ENCODE measurements around the gene RARB.

RARB gene

DNA sequence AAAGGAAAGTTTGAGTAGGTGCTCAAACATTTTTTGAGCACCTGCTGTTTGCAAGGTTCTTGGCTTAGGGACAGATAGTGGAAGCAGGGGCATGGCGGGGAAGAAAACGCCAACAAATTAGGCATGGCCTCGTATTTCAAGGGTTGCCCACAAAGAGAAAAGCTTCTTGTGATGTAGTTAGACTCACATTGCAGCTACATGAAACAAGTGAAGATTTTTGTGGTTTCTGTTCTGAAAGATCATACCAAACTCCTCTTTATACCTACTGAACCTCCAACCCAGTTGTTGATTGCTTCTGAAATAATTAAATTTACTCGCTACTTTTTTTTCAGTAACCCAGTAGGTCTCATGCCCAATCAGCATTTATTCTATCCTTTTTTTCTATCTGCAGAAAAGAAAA is 23.5 kb upstream of the RARB start:
- POLR2A ChIA-PET: no interaction called here
- TF ChIP-seq CTCF (IDR thresholded peaks at IDR 0.05; ENCODE audit: control extremely low read depth, extremely low read depth, low read depth, missing control alignments): no peak
- no peak for DNase-seq (ENCODE audit: extremely low spot score)
- CTCF ChIA-PET: no interaction called here

DNA sequence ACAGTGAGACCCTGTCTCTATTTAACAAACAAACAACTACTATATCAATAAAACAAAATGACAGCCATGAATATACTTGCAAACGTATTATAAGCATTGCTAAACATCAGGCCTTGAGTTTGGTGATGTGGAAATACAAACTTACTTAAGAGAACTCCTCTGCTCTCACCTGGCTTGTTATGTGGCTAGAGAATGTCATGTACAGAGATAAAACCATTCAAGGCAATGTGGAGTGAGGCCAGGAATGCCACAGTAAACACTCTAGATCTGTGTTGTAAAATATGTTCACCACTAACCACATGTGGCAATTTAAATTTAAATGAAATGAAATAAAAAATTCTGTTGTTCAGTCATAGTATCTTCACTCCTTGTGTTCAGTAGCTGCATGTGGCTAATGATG is 22.7 kb upstream of the RARB start:
- no peak for DNase-seq (ENCODE audit: extremely low spot score)
- CTCF ChIA-PET: no interaction called here
- POLR2A ChIA-PET: no interaction called here
- no peak for TF ChIP-seq CTCF (IDR thresholded peaks at IDR 0.05; ENCODE audit: control extremely low read depth, extremely low read depth, low read depth, missing control alignments)

- ChIA-PET CTCF (no interaction called here), POLR2A (no interaction called here)
- no peak for DNase-seq (ENCODE audit: extremely low spot score)
- TF ChIP-seq CTCF (IDR thresholded peaks at IDR 0.05; ENCODE audit: control extremely low read depth, extremely low read depth, low read depth, missing control alignments): no peak
These were observed 17.4 kb upstream of the RARB start for GRCh38 chr3:25410703-25411102.

DNA sequence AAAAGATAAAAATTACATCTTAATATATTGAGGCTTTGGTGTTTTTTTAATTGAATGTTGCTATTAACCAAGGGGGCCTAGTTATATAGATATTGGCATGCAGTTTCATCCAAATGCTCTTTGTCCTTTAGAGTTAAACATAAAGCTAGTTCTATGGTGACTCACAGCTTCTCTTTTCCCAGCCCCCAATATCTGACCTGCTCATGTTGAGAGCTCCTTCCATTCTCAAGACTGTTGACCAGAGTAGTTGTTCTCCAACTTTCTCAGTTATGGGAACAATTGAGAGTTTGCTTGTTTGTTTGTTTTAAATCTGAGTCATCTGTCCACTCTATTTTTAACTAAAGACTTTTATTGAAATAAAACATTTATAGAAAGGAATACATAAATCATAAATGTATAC is 15.8 kb upstream of the RARB start:
- POLR2A ChIA-PET: no interaction called here
- no peak for DNase-seq (ENCODE audit: extremely low spot score)
- CTCF ChIA-PET: interaction anchor here (1.1 kb wide), 1 partner anchor 65 kb away, joined by 3 read pairs; no protein-coding TSS in a partner anchor
- TF ChIP-seq CTCF (IDR thresholded peaks at IDR 0.05; ENCODE audit: control extremely low read depth, extremely low read depth, low read depth, missing control alignments): no peak

- CTCF ChIA-PET: no interaction called here
These were observed 11.9 kb upstream of the RARB start for GRCh38 chr3:25416176-25416575.

GRCh38 chr3:25418596-25418995 is 9.5 kb upstream of the RARB start:
- CTCF ChIA-PET: interaction anchor here (1.1 to 1.2 kb wide), 2 partner anchors 17 to 71 kb away, joined by 3 to 4 read pairs; no protein-coding TSS in a partner anchor
- DNase-seq (ENCODE audit: extremely low spot score): no peak
- POLR2A ChIA-PET: no interaction called here
- TF ChIP-seq CTCF (IDR thresholded peaks at IDR 0.05; ENCODE audit: control extremely low read depth, extremely low read depth, low read depth, missing control alignments): no peak

More at GRCh38 chr3:25416176-25416575, 11.9 kb upstream of the RARB start:
- POLR2A ChIA-PET: no interaction called here
- TF ChIP-seq CTCF (IDR thresholded peaks at IDR 0.05; ENCODE audit: control extremely low read depth, extremely low read depth, low read depth, missing control alignments): no peak
- DNase-seq (ENCODE audit: extremely low spot score): no peak

- TF ChIP-seq CTCF (IDR thresholded peaks at IDR 0.05; ENCODE audit: control extremely low read depth, extremely low read depth, low read depth, missing control alignments): no peak
- CTCF ChIA-PET: interaction anchor here (1.1 to 1.3 kb wide), 3 partner anchors 16 to 72 kb away, joined by 3 to 4 read pairs (median 3); no protein-coding TSS in a partner anchor
- DNase-seq (ENCODE audit: extremely low spot score): no peak
- POLR2A ChIA-PET: no interaction called here
These were observed 8.8 kb upstream of the RARB start for GRCh38 chr3:25419251-25419650.

Measured in GM10248 (cell line).